ENCODE measurements around the gene FAM13C. TPM values are rescaled to one million over a fixed set of nuclear protein-coding genes. Genes with fewer than 3 reads are reported as not detected.
A peak's percentile ranks its signal among the peaks of the same experiment; 100 is the strongest.

The FAM13C gene
- total and polyA plus RNA-seq, 2 of the 13 experiments (the other 11 are each of a cell fraction or from before 2014, with no cell fraction given), result 0.07 to 0.26 TPM

DNA sequence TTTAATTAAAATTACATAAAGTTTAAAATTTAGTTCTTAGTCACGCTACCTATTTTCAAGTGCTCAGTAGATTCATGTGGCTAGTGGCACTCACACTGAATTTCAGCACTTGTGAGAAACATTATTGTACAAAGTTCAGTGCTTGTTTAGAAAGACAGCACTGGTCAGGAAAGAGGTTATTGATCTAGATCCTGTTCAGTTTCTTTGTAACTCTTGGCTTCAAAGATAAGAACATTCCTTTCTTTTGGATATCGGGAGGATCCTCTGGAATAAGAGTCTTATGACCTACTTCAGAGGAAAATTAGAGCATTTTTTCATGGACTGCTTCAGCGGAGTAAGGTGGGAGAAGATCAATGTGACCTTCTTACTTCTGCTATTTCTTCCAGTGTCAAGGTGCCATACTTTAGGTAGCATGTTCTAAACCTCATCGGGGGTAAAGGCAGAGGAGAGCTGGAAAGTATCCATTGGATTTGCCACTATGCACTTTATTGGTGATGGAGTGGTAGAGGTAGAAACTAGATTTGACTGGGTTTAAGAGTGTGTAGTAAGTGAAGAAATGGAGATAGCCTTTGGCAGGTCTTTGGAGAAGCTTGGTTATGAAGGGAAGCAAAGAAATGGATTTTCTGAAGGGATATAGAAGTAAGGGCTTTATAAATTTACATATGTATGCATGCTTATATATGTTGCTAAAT is 146.0 kb downstream of the FAM13C start (continued):
- TF ChIP-seq, protein P1, sequence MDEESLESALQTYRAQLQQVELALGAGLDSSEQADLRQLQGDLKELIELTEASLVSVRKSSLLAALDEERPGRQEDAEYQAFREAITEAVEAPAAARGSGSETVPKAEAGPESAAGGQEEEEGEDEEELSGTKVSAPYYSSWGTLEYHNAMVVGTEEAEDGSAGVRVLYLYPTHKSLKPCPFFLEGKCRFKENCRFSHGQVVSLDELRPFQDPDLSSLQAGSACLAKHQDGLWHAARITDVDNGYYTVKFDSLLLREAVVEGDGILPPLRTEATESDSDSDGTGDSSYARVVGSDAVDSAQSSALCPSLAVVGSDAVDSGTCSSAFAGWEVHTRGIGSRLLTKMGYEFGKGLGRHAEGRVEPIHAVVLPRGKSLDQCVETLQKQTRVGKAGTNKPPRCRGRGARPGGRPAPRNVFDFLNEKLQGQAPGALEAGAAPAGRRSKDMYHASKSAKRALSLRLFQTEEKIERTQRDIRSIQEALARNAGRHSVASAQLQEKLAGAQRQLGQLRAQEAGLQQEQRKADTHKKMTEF (CRISPR knock-in tag; IDR thresholded peaks at IDR 0.05), result 0 out of 2 replicates have a peak, but pooled peaks have one; percentile 19
- peak; percentile 62 for TF ChIP-seq FOXA3 (CRISPR knock-in tag; IDR thresholded peaks at IDR 0.05)
- peak; percentile 57; the same call in 1 of the 2 replicates for TF ChIP-seq ZMYM4 (CRISPR knock-in tag; IDR thresholded peaks at IDR 0.05)
- peak; percentile 58 for TF ChIP-seq NFIC (IDR thresholded peaks at IDR 0.05; ENCODE audit: low read length)
- peak; percentile 45; the same call in 1 of the 2 replicates for TF ChIP-seq MED1 (CRISPR knock-in tag; IDR thresholded peaks at IDR 0.05)
- TF ChIP-seq, protein P2, sequence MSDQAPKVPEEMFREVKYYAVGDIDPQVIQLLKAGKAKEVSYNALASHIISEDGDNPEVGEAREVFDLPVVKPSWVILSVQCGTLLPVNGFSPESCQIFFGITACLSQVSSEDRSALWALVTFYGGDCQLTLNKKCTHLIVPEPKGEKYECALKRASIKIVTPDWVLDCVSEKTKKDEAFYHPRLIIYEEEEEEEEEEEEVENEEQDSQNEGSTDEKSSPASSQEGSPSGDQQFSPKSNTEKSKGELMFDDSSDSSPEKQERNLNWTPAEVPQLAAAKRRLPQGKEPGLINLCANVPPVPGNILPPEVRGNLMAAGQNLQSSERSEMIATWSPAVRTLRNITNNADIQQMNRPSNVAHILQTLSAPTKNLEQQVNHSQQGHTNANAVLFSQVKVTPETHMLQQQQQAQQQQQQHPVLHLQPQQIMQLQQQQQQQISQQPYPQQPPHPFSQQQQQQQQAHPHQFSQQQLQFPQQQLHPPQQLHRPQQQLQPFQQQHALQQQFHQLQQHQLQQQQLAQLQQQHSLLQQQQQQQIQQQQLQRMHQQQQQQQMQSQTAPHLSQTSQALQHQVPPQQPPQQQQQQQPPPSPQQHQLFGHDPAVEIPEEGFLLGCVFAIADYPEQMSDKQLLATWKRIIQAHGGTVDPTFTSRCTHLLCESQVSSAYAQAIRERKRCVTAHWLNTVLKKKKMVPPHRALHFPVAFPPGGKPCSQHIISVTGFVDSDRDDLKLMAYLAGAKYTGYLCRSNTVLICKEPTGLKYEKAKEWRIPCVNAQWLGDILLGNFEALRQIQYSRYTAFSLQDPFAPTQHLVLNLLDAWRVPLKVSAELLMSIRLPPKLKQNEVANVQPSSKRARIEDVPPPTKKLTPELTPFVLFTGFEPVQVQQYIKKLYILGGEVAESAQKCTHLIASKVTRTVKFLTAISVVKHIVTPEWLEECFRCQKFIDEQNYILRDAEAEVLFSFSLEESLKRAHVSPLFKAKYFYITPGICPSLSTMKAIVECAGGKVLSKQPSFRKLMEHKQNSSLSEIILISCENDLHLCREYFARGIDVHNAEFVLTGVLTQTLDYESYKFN (CRISPR knock-in tag; conservative IDR thresholded peaks at IDR 0.05), result peak; percentile 88
- peak; percentile 34; the same call in 1 of the 2 replicates for TF ChIP-seq RARA (CRISPR knock-in tag; IDR thresholded peaks at IDR 0.05)
- TF ChIP-seq SSRP1 (CRISPR knock-in tag; IDR thresholded peaks at IDR 0.05), result 0 out of 2 replicates have a peak, but pooled peaks have one; percentile 65
- 0 out of 2 replicates have a peak, but pooled peaks have one; percentile 37 for TF ChIP-seq MIXL1 (CRISPR knock-in tag; IDR thresholded peaks at IDR 0.05)
- peak; percentile 84 for TF ChIP-seq ZNF549 (CRISPR knock-in tag; IDR thresholded peaks at IDR 0.05)
- TF ChIP-seq SOX5 (CRISPR knock-in tag; IDR thresholded peaks at IDR 0.05; ENCODE audit: borderline replicate concordance), result peak; percentile 51; the same call in 1 of the 2 replicates
- TF ChIP-seq MED13 (CRISPR knock-in tag; IDR thresholded peaks at IDR 0.05), result peak; percentile 44; the same call in 1 of the 2 replicates
- no peak for TF ChIP-seq ZNF556 (CRISPR knock-in tag; IDR thresholded peaks at IDR 0.05; ENCODE audit: borderline replicate concordance)
- TF ChIP-seq ZNF768 (CRISPR knock-in tag; IDR thresholded peaks at IDR 0.05), result no peak
- TF ChIP-seq, protein P3, sequence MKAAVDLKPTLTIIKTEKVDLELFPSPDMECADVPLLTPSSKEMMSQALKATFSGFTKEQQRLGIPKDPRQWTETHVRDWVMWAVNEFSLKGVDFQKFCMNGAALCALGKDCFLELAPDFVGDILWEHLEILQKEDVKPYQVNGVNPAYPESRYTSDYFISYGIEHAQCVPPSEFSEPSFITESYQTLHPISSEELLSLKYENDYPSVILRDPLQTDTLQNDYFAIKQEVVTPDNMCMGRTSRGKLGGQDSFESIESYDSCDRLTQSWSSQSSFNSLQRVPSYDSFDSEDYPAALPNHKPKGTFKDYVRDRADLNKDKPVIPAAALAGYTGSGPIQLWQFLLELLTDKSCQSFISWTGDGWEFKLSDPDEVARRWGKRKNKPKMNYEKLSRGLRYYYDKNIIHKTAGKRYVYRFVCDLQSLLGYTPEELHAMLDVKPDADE (CRISPR knock-in tag; IDR thresholded peaks at IDR 0.05), result no peak
- TF ChIP-seq, protein P4, sequence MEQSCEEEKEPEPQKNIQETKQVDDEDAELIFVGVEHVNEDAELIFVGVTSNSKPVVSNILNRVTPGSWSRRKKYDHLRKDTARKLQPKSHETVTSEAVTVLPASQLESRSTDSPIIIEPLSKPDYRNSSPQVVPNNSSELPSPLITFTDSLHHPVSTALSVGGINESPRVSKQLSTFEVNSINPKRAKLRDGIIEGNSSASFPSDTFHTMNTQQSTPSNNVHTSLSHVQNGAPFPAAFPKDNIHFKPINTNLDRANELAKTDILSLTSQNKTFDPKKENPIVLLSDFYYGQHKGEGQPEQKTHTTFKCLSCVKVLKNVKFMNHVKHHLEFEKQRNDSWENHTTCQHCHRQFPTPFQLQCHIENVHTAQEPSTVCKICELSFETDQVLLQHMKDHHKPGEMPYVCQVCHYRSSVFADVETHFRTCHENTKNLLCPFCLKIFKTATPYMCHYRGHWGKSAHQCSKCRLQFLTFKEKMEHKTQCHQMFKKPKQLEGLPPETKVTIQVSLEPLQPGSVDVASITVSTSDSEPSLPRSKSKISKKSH (CRISPR knock-in tag; IDR thresholded peaks at IDR 0.05; ENCODE audit: borderline replicate concordance), result no peak
- peak; percentile 68 for TF ChIP-seq DPF2 (CRISPR knock-in tag; IDR thresholded peaks at IDR 0.05; ENCODE audit: borderline replicate concordance, low read depth)

All from HepG2 (cell line).